ENCODE data around the gene MYOZ2. TPM values are rescaled to one million over a fixed set of nuclear protein-coding genes. Genes with fewer than 3 reads are reported as not detected.

MYOZ2 gene
- total RNA-seq, 1 donor from 2014 or later: 0.49 TPM

DNA sequence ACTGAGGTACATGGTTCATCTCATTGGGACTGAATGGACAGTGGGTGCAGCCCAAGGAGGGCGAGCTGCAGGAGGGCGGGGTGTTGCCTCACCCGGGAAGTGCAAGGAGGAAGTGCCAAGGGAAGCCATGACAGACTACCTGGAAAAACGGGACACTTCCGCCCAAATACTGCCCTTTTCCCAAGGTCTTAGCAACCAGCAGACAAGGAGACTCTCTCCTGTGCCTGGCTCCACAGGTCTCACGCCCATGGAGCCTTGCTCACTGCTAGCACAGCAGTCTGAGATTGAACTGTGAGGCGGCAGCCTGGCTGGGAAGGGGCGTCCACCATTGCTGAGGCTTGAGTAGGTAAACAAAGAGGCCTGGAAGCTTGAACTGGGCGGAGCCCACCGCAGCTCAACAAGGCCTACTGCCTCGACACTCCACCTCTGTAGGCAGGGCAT, 62.2 kb downstream of the MYOZ2 start:
- no peak for TF ChIP-seq POLR2A (IDR thresholded peaks at IDR 0.05)
- no peak for TF ChIP-seq CTCF (IDR thresholded peaks at IDR 0.05)
- no peak for TF ChIP-seq POLR2AphosphoS5 (IDR thresholded peaks at IDR 0.05; ENCODE audit: insufficient read depth in 1 of 2, low read depth in 1 of 2)
- no peak for DNase-seq (ENCODE audit: extremely low spot score in 2 of 2)
- intact Hi-C loops (cut with DNase I): no loop called here
- no peak overlapping the region for H3K4me3 ChIP-seq
- no peaks in the 10 kb centered on the region for H3K4me1 ChIP-seq
- no peaks in the 10 kb centered on the region for H3K27me3 ChIP-seq
- no peaks in the 10 kb centered on the region for H3K36me3 ChIP-seq
- no peaks in the 10 kb centered on the region for H3K9me3 ChIP-seq
- H3K27ac ChIP-seq: no peak overlapping the region

GRCh38 chr4:119204916-119205315, 69.3 kb downstream of the MYOZ2 start:
- Histone ChIP-seq H3K4me3 (no peak overlapping the region), H3K27ac (peak overlapping the region; percentile 23), H3K36me3 (no peaks in the 10 kb centered on the region), H3K4me1 (peaks cover 12% of the 10 kb centered on the region), H3K27me3 (no peaks in the 10 kb centered on the region), H3K9me3 (no peaks in the 10 kb centered on the region)
- intact Hi-C loops (cut with DNase I): no loop called here
- TF ChIP-seq POLR2A (IDR thresholded peaks at IDR 0.05) (no peak), CTCF (IDR thresholded peaks at IDR 0.05) (no peak), POLR2AphosphoS5 (IDR thresholded peaks at IDR 0.05; ENCODE audit: insufficient read depth in 1 of 2, low read depth in 1 of 2) (no peak)
- no peak for DNase-seq (ENCODE audit: extremely low spot score in 2 of 2)

DNA sequence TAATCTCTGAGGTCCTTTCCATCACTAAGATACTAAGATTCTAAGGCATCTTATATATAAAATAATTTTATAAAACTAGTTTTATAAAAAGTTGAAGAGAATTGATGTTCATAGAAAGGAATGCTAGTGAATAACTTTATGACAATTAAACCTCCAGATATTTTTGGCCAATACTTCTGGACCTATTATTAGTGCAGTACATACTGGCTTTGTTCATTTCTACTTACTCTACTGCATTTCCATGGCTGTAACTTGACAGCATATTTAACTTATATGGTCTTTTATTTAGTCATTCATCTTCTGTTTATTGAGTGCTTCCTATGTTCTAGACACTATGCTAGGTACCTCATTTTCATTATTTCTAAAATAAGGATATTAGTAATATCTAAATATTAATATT, 70.1 kb downstream of the MYOZ2 start:
- Histone ChIP-seq H3K27ac (no peak overlapping the region), H3K36me3 (no peaks in the 10 kb centered on the region), H3K27me3 (no peaks in the 10 kb centered on the region), H3K4me1 (peaks cover 12% of the 10 kb centered on the region), H3K4me3 (no peak overlapping the region), H3K9me3 (no peaks in the 10 kb centered on the region)
- no peak for DNase-seq (ENCODE audit: extremely low spot score in 2 of 2)
- intact Hi-C loops (cut with DNase I): no loop called here
- no peak for TF ChIP-seq POLR2A (IDR thresholded peaks at IDR 0.05)
- TF ChIP-seq CTCF (IDR thresholded peaks at IDR 0.05): no peak
- no peak for TF ChIP-seq POLR2AphosphoS5 (IDR thresholded peaks at IDR 0.05; ENCODE audit: insufficient read depth in 1 of 2, low read depth in 1 of 2)

DNA sequence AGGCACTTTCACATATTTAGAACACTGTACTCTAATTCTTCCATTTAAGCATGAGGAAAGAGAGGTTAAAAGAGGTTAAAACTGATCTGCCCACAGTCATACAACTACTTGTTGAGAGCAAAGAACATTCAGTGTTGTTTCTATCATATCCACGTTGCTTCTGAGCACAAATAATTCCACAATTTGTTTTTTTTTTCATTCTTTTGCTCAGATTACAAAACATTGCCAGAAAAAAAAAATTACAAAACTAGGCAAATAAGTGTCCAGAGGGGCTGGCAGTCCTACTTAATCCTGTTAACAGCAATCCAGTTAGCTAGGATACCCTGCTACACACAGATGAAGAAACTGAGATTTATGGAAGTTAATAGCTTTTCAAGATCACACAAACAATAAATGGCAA, 70.5 kb downstream of the MYOZ2 start:
- TF ChIP-seq CTCF (IDR thresholded peaks at IDR 0.05): no peak
- no peak for TF ChIP-seq POLR2A (IDR thresholded peaks at IDR 0.05)
- TF ChIP-seq POLR2AphosphoS5 (IDR thresholded peaks at IDR 0.05; ENCODE audit: insufficient read depth in 1 of 2, low read depth in 1 of 2): no peak
- no peak for DNase-seq (ENCODE audit: extremely low spot score in 2 of 2)
- no peaks in the 10 kb centered on the region for H3K9me3 ChIP-seq
- peaks cover 13% of the 10 kb centered on the region for H3K4me1 ChIP-seq
- intact Hi-C loops (cut with DNase I): no loop called here
- no peaks in the 10 kb centered on the region for H3K27me3 ChIP-seq
- no peaks in the 10 kb centered on the region for H3K36me3 ChIP-seq
- H3K27ac ChIP-seq: no peak overlapping the region
- no peak overlapping the region for H3K4me3 ChIP-seq

- Histone ChIP-seq H3K9me3 (no peaks in the 10 kb centered on the region), H3K36me3 (no peaks in the 10 kb centered on the region), H3K4me1 (peaks cover 17% of the 10 kb centered on the region), H3K27me3 (no peaks in the 10 kb centered on the region), H3K4me3 (no peak overlapping the region), H3K27ac (no peak overlapping the region)
- DNase-seq (ENCODE audit: extremely low spot score in 2 of 2): no peak
- intact Hi-C loops (cut with DNase I): no loop called here
- TF ChIP-seq POLR2A (IDR thresholded peaks at IDR 0.05) (no peak), CTCF (IDR thresholded peaks at IDR 0.05) (no peak), POLR2AphosphoS5 (IDR thresholded peaks at IDR 0.05; ENCODE audit: insufficient read depth in 1 of 2, low read depth in 1 of 2) (no peak)
Measured at GRCh38 chr4:119207051-119207450, 71.4 kb downstream of the MYOZ2 start.
